Subcutaneous adipose tissue (tissue), 4 donors: ENCODE measurements around the gene CPNE7. TPM values are rescaled to one million over a fixed set of nuclear protein-coding genes. Genes with fewer than 3 reads are reported as not detected.

Experiments used
- CTCF ChIP-seq: fragments of 450-650 bp; IDR thresholded peaks from one replicate; pipeline ENCODE4 v1.5.1; 2016; ENCODE audit warnings: low read depth, mild to moderate bottlenecking, control low read depth, antibody characterized with exemption, moderate library complexity
- total RNA-seq, 4 donors: library from RNA; depleted of rRNA; stranded (reverse); fragments of >200 nt; gene quantifications; one replicate each; pipeline ENCODE4 v1.1.0, GENCODE V29; 2016

CPNE7 gene
- total RNA-seq, 4 donors from 2014 or later, result not detected

DNA sequence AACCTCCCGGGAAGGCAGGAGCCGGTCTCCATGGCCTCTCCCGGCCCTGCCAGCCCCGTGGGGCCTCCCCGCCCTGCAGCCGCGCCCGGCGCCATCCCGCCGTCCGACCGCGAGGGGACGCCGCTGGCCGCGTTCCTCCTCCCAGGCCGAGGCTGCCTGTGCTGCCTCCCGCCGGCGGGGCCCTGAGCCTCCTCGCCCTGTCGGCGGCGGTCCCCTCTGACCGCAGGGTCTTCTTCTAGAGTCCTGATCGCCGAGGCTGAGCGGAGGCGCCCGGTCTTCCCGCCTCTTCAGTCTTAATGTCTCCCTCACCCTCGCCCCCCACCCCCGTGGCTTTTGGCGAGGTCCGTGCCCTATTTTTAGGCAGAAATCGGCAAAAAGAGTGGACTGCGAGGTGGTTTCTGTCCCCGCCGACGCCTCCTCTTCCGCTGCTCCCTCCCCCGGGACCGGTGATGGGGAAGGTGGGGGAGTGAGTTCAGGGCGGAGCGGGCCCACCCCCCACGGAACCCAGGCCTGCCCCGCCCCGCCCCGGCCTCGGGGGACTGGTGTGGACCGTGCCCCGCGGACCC, 794 bp upstream of the CPNE7 start:
- TF ChIP-seq CTCF, result no peak

DNA sequence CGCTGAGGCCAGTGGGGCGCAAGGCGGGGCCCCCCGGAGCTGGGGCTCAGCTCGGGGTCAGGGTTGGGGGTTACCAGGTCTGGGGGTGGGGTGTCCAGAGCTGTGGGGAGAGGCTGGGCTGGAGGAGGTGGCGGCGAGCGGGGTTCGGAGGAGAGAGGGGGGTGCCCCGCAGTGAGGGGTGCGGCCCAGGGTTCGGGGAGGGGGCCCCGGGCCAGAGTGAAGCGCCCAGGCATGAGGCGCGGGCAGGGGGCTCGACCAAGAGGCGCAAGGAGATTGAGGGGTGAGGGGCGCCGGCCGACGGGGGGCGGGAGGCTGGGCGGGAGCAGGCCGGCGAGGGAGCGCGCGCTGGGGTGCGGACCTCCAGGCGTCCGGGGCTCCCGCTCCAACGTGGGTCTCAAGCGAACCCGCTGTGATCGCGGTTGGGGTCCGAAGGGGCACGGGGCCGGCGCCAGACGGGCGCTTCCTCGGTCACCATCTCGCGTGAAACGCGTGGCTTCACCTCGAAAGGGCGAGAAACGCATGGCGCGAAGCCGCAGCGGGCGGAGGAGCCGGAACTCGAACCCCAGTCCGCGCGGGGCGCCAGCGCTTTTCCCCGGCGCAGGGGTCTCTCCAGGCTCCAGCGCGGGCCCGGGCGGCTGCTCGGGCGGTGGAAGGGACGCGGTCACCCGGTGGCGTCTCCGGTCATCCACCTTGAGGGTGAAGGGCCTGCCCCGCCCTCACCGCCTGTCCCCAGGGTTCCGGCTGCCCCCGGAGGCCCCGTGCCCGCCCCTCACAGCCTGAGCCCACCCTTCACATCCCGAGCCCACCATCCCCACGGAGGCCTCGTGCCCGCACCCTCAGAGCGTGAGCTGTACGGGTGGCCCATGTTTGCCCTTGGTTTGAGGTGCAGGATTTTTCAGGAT, 846 bp downstream of the CPNE7 start:
- no peak for TF ChIP-seq CTCF

GRCh38 chr16:89577055-89577759, 1.6 kb downstream of the CPNE7 start:
- TF ChIP-seq CTCF, result no peak

DNA sequence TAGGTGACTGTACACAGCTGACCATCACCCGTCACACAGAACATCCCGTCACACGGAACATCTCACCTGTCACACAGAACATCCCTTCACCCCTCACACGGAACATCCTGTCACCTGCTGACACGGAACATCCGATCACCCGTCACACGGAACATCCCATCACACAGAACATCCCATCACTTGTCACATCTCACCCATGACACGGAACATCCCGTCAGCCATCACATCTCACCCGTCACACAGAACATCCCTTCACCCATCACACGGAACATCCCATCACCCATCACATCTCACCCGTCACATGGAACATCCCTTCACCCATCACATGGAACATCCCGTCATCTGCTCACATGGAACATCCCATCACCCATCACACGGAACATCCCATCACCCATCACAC, 3.8 kb downstream of the CPNE7 start:
- TF ChIP-seq CTCF, result no peak

- TF ChIP-seq CTCF, result no peak
Measured at GRCh38 chr16:89581045-89581695, 5.6 kb downstream of the CPNE7 start.

- TF ChIP-seq CTCF, result no peak
Measured at GRCh38 chr16:89581861-89582563, 6.5 kb downstream of the CPNE7 start.
